B cell (primary cell): ENCODE data around the gene COL13A1.

Source experiments
- EZH2 ChIP-seq: IDR thresholded peaks from 2 replicates; pipeline ENCODE4 v1.6.1; 2012; ENCODE audit warnings: borderline replicate concordance, low read depth, mild to moderate bottlenecking, moderate library complexity, low read length; ENCODE audit not compliant: insufficient read depth, poor library complexity, severe bottlenecking
- TF ChIP-seq, protein P1 (sequence below): fragments of 200-600 bp; IDR thresholded peaks from one replicate; pipeline ENCODE4 v1.8.0; 2022; ENCODE audit warnings: antibody characterized with exemption, mild to moderate bottlenecking

DNA sequence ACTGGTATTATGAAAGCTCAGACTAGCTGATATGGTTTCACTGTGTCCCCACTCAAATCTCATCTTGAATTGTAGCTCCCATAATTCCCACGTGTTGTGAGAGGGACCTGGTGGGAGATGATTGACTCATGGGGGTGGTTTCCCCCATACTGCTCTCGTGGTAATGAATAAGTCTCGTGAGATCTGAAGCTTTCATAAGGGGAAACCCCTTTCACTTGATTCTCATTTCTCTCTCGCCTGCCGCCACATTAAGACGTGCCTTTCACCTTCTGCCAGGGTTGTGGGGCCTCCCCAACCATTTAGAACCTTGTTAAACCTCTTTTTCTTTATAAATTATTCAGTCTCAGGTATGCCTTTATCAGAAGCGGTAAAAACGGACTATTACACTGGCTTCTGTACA, 40.3 kb downstream of the COL13A1 start:
- TF ChIP-seq, protein P1, sequence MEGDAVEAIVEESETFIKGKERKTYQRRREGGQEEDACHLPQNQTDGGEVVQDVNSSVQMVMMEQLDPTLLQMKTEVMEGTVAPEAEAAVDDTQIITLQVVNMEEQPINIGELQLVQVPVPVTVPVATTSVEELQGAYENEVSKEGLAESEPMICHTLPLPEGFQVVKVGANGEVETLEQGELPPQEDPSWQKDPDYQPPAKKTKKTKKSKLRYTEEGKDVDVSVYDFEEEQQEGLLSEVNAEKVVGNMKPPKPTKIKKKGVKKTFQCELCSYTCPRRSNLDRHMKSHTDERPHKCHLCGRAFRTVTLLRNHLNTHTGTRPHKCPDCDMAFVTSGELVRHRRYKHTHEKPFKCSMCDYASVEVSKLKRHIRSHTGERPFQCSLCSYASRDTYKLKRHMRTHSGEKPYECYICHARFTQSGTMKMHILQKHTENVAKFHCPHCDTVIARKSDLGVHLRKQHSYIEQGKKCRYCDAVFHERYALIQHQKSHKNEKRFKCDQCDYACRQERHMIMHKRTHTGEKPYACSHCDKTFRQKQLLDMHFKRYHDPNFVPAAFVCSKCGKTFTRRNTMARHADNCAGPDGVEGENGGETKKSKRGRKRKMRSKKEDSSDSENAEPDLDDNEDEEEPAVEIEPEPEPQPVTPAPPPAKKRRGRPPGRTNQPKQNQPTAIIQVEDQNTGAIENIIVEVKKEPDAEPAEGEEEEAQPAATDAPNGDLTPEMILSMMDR: no peak
- TF ChIP-seq EZH2: no peak
